Esophagus squamous epithelium (tissue), 4 donors: Measurements from ENCODE around the gene APOA4.

Experiments
- POLR2A ChIP-seq, 4 donors: fragments of 450-650 bp; IDR thresholded peaks; one replicate each; pipeline ENCODE4 v1.6.1; 2017; ENCODE audit warnings: antibody characterized with exemption in 4 of 4, mild to moderate bottlenecking in 4 of 4, moderate library complexity in 3 of 4
- TF ChIP-seq, protein P1 (sequence below), 6 experiments: fragments of 450-650 bp in 4 of 6; fragments of 200-600 bp in 2 of 6; sonication (generic) in 2 of 6; IDR thresholded peaks; one replicate each; pipeline ENCODE4 v1.5.1; 2016 to 2019; ENCODE audit warnings: antibody characterized with exemption in 6 of 6, mild to moderate bottlenecking in 4 of 6, moderate library complexity in 4 of 6

DNA sequence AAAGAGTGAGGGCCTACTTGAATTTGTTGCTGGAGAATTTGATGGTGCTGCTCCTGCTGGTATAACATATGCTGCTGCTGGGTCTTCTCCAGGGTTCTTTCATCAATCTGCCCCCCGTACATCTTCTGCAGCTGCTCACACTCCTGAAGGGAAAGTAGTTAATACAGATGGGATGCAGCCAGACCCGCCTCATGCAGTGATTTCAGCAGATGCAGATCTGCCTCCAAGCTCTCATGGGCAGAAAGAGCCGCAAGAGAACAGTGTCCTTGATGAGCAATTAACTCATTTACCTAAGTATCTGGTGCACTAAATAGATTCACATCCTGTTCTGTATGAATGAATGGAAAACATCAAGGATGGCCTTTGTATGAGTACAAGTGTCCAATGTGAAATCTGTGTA, 39.1 kb upstream of the APOA4 start:
- TF ChIP-seq POLR2A (IDR thresholded peaks at IDR 0.05) = no peak
- TF ChIP-seq, protein P1, sequence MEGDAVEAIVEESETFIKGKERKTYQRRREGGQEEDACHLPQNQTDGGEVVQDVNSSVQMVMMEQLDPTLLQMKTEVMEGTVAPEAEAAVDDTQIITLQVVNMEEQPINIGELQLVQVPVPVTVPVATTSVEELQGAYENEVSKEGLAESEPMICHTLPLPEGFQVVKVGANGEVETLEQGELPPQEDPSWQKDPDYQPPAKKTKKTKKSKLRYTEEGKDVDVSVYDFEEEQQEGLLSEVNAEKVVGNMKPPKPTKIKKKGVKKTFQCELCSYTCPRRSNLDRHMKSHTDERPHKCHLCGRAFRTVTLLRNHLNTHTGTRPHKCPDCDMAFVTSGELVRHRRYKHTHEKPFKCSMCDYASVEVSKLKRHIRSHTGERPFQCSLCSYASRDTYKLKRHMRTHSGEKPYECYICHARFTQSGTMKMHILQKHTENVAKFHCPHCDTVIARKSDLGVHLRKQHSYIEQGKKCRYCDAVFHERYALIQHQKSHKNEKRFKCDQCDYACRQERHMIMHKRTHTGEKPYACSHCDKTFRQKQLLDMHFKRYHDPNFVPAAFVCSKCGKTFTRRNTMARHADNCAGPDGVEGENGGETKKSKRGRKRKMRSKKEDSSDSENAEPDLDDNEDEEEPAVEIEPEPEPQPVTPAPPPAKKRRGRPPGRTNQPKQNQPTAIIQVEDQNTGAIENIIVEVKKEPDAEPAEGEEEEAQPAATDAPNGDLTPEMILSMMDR (IDR thresholded peaks at IDR 0.05) = no peak
